GM19351 (cell line): ENCODE results near the gene PLPP2.

Experiments
- ATAC-seq: cut with Tn5 transposase; IDR thresholded peaks from one replicate; pipeline ENCODE4 v1.9.1; 2021; ENCODE audit warnings: mild to moderate bottlenecking, moderate library complexity; ENCODE audit not compliant: unreplicated experiment

Gene PLPP2

DNA sequence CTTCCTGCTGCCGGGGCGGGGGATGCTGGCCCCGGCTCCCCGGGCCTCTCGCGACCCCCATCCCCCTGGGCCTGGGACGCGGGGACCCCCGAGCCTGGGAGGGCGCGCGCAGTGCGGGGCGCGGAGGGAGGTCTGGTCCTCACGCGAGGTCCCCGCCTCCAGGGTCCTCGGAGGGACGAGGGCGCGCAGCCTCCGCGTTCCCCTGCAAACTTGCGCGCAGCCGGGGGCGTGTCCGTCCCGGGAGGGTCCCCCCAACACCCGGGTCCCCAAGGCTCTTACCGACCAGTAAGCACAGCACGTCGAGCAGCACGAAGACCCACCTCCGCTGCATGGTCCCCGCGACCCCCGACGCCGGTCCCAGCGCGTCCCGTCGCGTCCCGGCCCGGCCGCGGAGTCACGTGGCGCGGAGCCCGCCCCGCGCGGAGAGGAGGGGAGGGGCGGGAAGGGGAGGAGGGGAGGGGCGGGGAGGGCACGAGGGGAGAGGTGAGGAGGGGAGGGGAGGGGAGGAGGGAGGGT, at the start of gene PLPP2:
Gene PLPP2, minus strand, starts transcription at position 398 of the 516 bp plus-strand sequence. Its CDS starts 67 bp downstream, at position 331.
- ATAC-seq, result no peak

DNA sequence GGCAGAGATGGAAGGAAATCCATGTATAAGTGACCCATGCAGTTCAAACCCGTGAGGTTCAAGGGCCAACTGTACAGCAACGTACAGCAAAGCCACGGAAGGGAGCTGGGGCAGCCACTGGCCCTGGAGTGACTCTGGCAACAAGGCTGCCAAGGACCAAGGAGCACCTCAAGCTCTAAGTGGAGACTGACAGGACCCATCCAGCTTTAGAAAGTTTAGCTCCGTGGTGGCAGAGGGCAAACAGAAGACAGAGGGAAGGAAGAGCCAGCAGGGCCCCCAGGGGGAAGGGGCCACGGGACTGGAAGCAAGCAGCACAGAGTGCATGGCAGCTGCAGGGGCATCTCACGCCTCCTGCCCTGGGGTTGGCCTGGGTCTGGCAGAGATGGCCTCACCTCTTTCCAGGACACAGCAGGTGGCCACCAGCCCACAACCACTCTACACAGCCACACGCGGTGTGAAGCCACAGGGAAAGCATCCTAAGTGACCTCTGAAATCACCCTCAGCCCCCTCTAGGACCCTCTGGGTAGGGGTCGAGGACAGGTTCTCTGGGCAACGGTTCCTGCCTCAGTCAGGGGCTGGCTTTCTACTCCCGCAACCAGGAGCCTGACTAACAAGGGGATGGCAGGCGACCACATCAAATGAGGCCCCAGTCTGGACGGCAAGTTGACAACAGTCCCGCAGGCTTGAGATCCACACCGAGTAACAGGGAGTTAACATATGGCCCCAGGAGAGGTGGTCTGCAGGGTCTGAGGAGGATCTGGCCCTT, 49.6 kb upstream of the PLPP2 start:
- ATAC-seq, result no peak

DNA sequence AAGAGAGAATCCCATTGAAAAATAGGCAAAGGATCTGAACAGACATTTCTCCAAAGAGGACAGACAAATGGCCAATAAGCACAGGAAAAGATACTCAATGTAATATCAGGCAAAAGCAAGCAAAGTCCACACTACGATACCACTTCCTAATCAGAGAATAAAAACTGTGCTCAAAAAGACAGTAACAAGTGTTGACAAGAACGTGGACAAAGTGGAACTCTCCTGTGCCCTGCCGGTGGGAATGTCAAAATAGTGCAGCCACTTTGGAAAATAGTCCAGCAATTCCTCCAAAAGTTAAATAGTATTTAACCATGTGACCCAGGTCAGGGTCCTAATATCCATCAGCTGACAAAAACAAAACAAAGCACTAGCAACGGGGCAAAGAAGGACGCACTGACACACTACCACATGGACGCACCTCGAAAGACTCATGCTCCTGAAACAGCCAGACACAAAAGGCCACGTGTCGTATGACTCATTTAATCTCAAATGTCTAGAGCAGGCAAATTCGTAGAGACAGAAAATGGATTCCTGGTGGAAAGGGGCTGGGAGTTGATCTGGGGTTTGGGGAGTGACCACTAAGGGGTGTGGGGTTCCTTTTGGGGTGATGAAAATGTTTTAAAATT, 48.2 kb upstream of the PLPP2 start:
- no peak for ATAC-seq

DNA sequence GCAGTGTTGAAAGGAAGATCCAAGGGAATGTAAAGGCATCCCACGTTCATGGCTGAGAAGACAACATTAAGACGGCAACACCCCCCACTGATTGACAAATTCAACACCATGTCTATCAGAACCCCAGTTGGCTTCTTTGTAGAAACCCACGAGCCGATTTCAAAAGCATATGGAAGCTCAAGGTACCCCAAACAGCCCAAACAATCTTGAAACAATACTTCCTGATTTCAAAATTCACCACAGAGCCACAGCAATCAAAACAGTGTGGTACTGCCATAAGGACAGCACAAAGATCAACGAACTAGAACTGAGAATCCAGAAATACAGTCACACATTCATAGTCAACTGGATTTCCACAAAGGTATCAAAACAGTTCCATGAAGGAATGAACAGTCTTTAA, 47.2 kb upstream of the PLPP2 start:
- ATAC-seq, result no peak

DNA sequence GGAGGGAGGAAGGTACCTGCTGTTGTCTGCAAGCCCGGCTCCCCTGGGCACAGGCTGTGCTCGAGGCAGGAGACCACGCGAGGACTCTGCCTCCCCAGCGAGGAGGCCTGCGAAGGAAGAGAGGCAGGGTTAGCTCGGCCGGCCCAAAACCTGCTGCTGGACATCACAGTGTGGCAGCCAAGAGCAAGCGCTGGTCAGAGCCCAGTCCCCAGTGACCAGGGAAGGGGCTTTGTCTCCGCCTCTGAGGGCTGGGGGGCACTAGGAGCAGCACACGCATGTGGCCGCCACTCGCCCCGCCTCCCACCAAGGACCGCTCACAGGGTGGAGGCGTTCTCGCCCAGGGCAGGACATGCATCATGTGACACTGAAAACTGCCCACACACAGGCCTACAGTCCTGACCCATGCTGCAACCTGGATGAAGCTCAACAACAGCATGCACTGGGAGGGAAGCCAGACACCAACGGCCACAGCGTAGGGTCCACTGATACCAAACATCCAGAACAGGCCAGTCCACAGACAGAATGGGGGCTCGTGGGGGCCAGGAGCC, 44.9 kb upstream of the PLPP2 start:
- no peak for ATAC-seq

DNA sequence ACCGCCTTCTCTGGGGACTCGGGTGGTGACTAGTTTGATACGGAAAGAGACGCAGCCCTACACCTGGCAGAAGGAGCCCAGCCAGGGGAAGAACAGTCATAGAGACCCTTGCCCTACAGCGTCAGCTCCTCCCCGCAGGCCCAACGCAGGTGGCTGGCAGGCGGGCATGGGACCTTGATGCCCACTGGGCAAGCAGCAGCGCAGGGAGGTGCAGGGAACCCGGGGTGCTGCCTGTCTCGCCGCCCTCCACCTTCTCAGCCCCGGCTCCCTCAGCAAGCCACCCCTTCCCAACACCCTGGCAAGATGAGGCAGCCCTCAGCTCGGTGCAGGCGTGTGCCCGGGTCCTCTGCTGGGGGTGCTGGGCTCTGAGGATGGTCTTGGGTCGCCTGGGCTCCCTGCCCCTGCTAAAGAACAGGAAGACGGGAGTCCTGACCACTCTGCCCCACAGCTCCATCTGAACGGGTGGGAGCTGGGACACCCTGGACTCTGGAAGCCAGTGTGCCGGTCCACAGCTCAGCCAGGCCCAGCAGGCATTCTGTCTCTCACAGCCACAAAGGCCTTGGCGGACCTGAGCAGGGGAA, 44.4 kb upstream of the PLPP2 start:
- ATAC-seq, result no peak

DNA sequence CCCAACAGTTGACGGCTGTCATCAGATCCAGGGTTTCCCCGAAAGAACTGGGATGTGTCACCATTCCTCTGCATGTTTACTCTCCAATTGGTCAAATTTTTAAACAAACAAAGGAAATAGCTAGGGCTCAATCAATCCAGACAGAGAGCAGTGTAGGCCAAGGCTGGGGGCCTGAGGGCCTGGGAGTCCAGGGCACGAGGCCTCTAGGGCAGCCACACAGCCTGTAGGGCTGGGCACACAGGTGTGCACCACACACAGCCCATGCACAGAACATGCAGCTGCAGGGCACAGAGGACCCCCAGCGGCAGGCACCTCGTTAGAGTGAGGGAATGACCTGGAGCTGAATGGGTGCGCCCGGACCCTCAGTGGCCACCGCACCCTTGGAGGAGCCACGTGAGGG, 43.9 kb upstream of the PLPP2 start:
- ATAC-seq, result no peak

DNA sequence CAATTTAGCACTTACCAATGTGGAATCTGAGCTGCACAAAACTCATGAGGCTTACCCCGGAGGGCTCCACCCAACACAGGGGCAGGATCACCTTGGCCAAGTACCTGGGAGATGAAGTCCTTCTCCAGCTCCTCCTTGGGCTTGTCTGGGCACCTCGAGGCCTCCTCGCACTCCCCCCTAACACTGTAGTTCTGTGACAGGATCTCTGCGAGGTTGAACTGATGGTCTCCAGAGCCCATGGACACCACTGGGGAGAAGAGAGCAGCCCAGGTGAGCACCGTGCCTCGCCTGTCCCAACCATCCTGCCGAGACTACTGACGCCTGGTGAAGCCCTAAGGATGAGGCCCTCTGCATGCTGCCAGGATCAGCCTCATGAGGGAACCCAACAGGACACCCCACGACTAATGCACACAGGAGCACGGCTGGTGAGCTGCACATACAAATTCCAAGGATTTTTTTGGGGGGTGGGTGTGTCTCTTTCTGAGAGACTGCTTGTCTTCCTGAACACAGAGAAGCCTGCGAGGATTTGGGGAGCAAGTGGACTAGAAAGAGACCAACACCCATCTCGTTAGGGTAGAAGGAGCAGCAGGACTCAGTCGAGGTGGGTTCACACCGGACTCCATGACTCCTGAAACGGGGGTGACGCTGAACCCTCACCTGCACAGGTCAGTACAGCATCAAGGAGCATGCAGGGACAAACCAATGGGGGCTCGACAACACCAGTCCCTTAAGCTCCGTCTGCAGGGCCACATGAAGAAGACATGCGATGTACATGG, 43.3 kb upstream of the PLPP2 start:
- no peak for ATAC-seq

DNA sequence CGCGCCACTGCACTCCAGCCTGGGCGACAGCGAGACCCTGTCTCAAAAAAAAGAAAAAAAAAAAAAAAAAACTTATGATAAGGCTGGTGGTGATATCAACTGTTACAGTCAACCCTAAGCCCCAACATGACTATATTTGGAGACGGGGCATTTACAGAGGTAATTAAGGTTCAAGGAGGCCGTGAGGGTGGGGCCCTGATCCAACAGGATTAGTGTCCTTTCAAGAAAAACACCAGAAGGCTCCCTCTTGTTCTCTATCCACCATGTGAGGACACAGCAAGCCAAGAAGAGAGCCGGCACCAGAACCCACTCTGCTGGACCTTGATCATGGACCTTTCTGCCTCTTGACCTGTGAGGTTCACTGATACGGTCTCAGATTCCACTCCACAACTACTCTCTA, 39.3 kb upstream of the PLPP2 start:
- ATAC-seq, result no peak

DNA sequence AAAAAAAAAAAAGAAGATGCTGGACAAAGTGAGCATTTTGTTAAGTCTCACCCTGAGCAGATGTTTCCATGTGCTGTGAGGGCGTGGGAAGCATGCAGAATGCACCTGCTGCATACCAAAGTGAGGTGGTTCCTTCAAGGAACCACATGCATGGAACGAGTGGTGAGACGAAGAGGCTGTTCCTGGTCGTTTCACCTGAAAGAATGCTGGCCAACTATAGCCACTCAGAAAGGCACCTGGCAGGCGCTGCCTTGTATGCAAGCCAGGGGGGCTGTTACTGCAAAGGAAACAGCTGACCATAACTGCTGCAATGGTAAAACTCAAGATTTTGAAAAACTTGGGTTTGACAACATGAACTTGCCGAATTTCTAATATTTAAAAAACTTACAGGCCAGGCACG, 38.7 kb upstream of the PLPP2 start:
- ATAC-seq, result no peak

DNA sequence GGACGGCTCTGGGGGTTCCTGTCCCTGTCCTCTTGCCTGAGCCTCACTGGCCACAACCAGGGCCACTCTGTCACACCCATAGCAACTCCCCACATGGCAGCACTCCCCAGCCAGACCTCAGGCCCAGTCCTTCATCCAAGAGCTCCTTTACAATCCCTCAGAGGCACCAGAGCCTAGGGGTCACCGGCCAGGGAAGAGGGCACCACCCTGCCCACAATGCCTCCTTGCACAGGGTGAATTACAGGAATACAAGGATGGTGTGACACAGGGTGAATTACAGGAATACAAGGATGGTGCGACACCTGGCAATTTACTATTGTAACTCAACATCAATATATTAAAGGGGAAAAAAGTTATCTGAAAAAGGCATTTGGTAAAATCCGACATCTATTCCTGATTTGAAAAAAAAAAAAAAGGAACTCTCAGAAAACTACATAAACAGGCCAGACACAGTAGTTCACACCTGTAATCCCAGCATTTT, 36.9 kb upstream of the PLPP2 start:
- no peak for ATAC-seq

DNA sequence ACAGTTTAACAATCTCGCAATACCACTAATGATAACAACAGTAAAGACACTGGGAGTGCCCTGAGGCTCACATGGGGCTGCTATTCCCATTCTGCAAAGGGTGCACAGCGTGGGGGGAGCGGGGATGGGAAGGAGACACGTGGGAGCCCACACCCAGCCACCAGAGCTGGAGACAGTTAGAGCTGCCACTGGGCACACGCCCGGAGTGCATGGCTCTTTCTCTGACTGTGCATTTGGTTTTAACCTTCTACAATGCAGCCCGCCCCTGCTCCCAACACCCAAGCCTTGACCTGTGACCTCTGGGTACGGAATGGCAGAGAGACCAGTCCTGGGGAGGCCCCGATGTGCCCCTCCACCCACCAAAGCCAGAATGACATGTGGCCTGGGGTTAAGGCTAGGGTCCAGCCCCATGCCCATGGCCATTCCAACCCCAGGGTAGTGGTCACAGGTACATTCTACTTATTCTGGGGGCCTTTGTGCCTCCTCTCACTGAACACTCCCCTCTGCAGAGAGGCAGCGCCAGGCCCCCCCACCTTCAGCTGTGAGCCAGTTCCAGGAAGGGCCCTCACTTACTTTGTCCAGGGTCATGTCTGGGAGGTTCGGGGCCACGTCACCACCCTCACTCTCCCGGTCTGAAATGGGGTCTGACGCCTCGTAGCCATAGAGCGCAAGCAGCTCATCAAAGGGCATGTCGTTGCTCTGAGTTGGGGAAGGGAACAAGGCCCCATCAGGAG, 36.3 kb upstream of the PLPP2 start:
- ATAC-seq, result no peak

DNA sequence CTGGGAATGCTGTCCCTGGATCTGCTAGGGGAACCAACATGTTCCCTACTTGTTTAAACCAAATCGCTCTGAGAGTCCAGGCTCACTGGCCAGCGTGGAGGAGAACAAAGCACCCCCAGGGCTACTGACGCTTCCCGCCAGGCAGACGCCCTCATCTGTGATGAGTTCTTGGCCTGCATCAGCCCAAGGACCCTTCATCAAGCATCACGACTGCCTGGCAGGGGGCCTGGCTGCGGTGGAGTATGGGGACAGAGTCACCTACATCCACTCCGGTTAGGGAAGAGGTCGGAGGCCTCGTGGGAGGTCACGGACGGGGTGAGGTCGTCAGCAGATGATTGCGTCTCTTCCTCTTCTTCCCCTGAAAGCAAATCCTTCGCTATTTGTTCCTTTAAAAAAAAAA, 35.7 kb upstream of the PLPP2 start:
- ATAC-seq, result no peak

DNA sequence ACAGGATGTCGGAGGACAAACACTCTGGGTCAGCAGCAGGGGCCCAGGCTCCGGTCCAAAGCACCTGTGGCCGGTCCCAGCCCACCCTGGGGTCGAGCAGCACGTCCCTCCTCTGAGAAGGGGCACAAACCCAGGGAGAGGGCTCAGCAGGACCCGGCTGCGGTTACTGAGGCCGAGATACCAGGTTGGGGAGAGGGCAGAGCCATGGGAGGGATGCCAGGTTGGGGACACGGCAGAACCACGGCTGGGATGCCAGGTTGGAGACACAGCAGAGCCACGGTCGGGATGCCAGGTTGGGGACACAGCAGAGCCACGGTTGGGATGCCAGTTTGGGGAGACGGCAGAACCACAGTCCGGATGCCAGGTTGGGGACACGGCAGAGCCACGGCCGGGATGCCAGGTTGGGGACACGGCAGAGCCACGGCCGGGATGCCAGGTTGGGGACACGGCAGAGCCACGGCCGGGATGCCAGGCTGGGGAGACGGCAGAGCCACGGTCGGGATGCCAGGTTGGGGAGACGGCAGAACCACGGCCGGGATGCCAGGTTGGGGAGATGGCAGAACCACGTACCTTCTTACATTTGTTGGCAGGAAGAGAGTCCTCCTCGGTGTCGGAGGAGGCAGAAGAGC, 34.8 kb upstream of the PLPP2 start:
- ATAC-seq, result no peak

DNA sequence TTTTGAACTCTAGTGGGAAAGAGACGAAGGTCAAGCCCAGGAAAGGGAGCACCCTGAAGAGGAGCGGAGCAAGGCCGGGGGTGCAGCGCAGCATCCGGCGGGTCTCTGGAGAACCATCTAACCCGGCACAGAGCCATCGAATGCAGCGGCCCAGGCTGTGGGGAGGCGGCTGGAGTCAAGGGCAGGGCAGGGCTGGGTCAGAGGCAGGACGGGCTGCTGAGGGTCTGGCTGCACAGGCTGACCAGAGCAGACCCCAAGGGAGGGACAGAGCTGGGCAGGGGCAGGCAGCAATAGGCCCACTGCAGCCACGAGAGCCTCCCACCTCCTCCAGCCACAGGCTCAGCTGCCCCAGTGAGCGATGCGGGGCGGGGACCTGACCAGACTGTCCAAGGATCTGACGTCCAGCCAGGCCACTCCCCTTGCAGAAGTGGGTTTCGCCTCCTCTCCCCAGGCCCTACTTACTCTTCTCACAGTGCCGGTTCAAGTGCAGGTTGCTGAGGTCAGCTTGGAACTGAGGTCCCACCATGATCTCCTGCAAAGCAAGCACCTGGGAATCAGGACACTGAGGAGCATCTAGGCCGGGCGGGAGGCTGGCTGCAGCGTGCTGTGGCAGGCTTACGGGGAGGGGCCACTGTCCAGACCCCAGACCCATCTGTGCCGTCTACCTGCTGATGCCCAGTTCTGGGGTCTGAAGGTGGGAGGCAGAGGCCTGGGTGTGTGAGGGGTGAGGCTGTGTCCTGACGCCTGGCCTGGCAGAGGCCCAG, 34.2 kb upstream of the PLPP2 start:
- no peak for ATAC-seq

DNA sequence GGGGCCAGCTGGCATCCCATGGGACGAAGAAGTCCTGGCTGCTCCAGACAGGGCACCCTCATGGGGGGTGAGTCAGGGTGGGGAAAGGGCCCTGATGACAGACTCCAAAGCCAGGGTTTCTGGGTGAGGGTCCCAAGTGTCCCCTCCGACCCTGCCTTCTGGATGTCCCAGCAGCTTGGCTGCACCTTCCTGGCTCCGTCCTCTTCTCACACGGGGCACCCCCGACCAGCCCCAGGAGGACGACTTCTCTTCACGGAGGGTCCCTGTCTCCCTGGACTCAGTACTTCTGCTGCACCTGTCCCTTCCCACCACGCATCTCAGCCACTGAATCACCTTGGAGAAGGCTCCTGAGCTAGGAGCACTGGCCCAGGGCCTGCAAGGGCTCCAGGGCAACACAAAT, 33.5 kb upstream of the PLPP2 start:
- no peak for ATAC-seq

DNA sequence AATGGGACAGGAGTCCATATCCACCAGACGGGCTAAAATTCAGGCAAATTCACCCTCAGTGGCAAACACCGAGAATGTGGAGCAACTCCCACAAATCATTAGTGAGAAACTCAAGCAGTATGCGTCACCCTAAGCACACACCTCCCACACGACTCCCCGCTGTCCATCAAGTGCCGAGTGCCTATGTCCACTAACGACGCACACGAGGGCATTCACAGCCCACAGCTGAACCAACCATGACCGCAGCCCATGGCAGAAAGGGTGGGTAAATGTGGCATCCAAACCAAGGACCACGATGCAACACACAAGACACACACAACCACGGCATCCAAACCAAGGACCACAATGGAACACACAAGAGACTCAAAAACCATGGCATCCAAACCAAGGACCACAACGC, 31.4 kb upstream of the PLPP2 start:
- ATAC-seq, result no peak

DNA sequence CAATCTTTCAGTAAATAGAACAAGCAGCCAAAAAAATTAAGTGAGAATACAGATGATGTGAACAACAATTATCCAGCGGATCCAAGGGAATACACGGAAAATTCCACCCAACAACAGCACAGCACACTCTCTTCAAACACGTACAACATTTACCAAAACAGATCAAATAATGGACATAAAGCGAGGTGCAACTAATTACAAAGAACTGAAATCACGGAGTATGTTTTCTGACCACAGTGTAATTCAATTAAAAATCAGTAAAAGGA, 27.2 kb upstream of the PLPP2 start:
- ATAC-seq, result no peak
